Adipose tissue (tissue), 3 donors: ENCODE results near the gene DVL3. TPM values are rescaled to one million over a fixed set of nuclear protein-coding genes. Genes with fewer than 3 reads are reported as not detected.

Experiments
- H3K27ac ChIP-seq: one replicate; pipeline ENCODE4 v1.5.1; 2013; ENCODE audit warnings: low read depth, low read length
- WGBS, 3 donors: extraction: QIAGEN DNeasy Blood & Tissue Kit; methylation state at CpG; one replicate each; pipeline ENCODE4 v1.1.7; 2013; 5-methylcytosine and 5-hydroxymethylcytosine counted together
- polyA plus RNA-seq, 3 donors: library from polyadenylated mRNA; stranded (reverse); fragments of 200-250 nt; gene quantifications; one replicate each; pipeline ENCODE4 v1.2.3, GENCODE V29; 2013
- donor health status: healthy with polysubstance abuse.
- donor health status: Bipolar disorder and iron deficiency.
- donor health status: healthy.

DVL3 gene
- polyA plus RNA-seq, 3 donors: 27.3 to 31.8 (median 29.0) TPM

DNA sequence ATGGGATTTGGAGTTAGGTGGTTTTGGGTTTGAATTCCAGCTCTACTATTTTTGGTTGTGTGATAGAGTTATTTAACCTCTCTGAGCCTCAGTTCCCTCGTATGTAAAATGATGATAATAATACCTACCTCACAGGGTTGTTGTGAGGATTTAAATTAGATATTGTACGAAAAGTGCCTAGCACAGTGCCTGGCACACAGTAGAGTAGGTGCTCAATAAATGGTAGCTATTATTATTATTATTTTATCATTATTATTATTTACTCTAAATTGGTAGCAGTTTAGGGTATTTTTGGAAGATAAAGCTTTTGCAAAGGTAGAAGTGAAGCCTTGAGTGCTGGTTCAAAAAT lies 18.2 kb downstream of the DVL3 start:
- H3K27ac ChIP-seq: no peak overlapping the region
- 87 to 97% (median 92%) methylated on average over 2 of the region's 2 CpGs for whole genome bisulfite sequencing, 3 donors

DNA sequence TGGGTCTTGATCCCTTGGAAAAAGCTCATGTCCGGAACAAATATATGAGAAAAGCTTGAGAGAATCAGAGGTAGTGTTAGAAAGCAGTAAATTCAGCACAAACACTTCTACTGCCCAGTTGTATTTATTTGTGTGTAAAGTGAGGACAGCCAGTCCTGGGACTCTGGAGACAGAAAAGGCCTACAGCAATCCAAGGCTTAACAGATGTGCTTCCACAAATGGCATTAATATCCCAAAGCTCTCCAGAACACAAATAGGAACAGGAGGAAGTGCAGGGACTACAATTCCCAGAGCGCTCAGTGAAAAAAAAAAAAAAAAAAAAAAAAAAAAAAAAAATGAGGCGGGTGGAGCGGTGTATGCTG lies 19.1 kb downstream of the DVL3 start:
- WGBS, 3 donors: 15 to 17% (median 16%) methylated on average over 4 of the region's 4 CpGs
- no peak overlapping the region for H3K27ac ChIP-seq

DNA sequence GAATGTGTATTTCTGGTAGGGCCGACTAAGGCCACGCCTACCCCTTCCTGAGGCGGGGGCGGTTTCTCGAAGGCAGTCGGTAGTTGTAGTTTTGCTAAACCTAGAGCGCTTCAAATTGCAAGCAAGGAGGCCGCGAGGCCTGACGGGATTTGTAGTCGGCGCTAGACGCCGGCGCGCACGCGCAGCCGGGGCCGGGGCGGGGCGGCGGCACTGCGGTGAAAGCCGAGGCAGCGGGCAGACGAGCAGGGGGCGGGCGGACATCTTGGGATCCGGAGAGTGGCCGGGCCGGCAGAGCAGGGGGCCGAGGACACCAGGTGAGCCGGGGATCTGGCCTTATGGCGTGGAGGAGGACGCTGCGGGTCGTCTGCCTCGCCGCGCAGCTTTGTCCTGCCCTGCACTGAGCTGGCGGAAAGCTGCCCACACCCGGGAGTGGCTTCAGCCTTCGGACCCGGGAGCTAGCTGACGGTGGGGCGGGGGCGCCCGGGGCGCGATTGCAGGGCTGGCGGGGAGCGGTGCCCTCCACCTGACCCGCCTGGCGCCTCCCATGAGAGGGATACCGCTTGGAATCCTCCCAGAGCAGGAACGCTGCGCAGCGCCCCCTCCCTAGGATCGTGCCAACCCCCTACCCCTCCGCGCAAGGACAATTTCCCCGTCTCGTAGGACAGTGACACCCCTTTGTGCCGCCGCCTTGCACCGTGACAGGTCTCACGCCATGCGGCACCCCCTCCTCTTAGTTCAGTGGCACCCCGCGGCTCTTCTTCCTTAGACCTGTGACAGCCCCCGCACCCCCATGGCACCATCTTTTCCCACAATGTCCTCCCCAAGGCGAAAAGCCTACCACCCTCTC lies 19.7 kb downstream of the DVL3 start, which contains the start of gene AP2M1:
Gene AP2M1, plus strand, starts transcription at position 210 of the 847 bp plus-strand sequence. CDS start 2,139 bp downstream, outside the sequence.
- peak within 1 kb of the TSS; percentile 21 for H3K27ac ChIP-seq
- WGBS, 3 donors: 0 to 1% (median 0%) methylated on average over 63 to 73 of the region's 73 CpGs

DNA sequence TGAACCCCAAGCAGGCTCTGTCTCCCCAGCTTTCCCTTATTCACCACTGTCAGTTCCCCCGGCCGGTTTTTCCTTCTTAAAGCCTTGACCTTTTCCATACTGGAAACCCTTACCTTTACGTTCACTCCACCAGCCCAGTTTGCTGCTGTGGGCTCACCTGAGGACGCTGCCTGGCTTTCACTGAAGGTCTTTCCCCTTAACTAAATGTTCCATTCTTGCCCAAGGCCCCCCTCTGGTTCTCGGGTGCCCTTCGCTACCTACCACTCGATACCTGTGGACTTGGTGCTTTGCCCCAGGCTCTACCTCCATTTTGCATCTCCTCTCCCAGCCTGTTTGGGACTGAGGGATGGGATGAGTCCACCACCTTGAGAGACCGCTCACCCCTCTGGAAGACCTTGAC lies 20.3 kb downstream of the DVL3 start:
- 16 to 27% (median 19%) methylated on average over 8 of the region's 8 CpGs for WGBS, 3 donors
- peak overlapping the region; percentile 21 for H3K27ac ChIP-seq

DNA sequence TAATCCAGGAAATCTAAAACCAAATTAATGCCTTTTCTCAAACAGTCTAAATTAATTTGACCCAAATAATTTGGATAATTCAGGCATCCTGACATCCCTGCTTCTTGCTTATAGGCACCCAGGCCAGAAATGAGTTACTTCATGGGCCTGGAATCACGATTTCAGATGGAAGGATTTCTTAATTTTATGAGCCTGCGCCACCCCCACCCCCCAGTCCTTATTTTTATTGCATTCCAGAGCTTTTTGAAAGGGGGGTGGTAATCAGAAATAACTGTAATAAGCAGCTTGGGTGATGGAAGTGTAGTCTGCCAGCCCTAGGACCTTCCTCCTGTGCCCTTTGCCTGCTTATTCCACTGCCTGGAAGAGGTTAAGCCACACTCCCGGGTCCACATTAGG lies 20.8 kb downstream of the DVL3 start:
- WGBS, 3 donors: 31 to 50% (median 42%) methylated on average over 3 of the region's 3 CpGs

DNA sequence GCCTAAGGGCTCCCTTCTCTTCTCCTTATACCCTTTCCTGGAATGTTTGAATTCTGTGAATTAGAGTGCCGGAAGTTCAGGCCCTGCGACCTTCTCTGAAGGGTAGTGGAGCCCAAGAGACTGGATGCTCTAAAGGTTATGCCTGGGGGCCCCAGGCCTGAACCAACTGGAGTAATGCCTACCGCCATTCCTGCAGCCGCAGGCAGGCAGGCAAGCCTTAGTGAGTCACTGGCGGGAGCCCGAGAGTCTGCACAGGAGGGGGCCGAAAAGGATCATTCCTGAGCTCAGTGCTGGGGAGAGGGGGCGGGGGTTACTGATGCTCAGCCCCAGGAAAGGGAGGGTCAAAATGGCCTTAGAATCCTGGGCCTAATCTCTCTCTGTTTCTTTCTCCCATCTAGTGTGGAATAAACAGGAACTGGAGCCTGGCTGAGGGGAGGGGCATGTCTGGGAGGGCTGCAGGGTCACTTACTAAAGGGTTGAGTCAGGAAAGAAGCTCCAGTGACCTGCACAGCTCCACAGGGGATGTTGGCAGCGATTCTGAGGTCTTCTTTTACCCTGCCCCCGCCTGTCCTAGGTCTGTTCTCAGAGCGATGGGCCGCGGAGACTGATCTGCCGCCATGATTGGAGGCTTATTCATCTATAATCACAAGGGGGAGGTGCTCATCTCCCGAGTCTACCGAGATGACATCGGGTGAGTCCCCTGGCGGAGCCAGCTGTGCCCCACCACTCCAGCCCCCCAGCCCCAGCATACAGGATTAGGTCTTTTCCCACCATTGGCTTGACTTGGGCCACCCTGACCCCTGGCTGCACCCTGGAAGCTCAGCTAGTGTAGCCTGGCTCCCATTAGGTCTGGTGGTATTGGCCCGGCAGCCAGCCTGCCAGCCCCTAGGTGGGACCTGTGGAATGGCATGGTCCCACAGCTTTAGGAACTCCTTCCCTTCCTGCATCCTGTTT lies 21.5 kb downstream of the DVL3 start:
- 33 to 59% (median 35%) methylated on average over 19 of the region's 19 CpGs for WGBS, 3 donors
- H3K27ac ChIP-seq: no peak overlapping the region

More for the DNA sequence above, 20.8 kb downstream of the DVL3 start:
- no peak overlapping the region for H3K27ac ChIP-seq

DNA sequence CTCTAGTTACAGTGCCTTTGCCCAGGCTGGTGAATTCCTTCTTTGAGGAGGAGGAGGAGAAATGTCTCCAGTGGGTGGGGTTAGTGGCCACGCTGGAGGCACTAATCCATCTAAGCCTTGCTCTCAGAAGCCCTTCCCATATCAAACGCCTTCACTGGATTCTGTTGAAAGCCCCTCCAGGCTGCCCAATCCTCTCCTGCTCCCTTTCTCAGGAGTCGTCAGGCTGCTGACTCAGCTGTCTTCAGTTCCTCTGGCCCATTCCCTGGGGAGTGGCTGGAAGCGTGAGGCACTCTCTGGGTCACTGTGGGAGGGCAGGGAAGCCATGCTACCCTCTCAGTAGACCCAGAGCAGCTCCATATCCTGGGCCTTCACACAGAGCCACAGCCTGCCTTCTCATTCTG lies 22.2 kb downstream of the DVL3 start:
- WGBS, 3 donors: 24 to 75% (median 39%) methylated on average over 4 of the region's 4 CpGs
- no peak overlapping the region for H3K27ac ChIP-seq

DNA sequence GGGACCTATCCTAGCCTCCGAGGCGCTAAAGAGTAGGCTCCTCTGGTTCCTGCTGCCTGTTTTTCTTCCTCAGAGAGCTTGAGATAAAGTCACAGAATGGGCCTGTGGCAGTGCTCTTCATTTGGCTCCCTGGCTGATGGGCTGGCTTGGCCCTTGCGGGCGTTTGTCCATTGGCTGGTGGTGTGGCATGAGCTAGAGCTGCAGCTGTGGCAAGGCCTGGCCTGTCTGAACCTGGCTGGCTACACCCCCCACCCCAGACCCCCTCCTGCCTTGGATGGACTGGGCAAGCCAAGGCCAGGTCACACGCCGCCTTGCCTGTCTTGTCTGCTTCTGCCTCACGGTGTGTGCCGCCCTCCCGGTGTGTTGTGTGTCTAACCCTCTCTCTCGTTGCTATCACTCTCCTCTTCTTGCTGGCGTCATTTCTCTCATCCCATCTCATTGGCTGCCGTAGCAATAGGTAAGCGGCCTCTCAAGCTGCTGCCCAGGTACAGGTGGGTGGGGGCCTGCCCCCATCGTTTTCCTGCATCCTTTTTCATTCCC lies 22.7 kb downstream of the DVL3 start:
- H3K27ac ChIP-seq: no peak overlapping the region
- WGBS, 3 donors: 89 to 92% (median 91%) methylated on average over 14 of the region's 14 CpGs

DNA sequence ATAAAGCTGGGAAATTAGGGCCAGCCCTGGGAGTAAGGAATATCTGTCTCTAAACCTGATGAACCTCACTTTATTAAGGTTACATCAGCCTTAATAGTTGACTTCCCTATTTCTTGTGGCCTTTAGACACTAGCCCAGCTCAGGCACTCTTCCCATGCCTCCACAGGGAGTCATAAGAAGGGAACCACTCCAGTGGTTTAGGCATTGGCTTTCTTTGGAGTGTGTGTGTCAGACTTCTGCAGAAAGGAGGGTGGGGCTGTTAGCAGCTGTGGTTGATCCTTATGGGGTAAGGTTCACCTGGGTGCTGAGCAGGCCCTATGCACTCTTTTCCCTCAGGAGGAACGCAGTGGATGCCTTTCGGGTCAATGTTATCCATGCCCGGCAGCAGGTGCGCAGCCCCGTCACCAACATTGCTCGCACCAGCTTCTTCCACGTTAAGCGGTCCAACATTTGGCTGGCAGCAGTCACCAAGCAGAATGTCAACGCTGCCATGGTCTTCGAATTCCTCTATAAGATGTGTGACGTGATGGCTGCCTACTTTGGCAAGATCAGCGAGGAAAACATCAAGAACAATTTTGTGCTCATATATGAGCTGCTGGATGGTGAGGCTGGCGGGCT lies 23.5 kb downstream of the DVL3 start:
- WGBS, 3 donors: 92 to 96% (median 95%) methylated on average over 13 of the region's 13 CpGs
- H3K27ac ChIP-seq: no peak overlapping the region

DNA sequence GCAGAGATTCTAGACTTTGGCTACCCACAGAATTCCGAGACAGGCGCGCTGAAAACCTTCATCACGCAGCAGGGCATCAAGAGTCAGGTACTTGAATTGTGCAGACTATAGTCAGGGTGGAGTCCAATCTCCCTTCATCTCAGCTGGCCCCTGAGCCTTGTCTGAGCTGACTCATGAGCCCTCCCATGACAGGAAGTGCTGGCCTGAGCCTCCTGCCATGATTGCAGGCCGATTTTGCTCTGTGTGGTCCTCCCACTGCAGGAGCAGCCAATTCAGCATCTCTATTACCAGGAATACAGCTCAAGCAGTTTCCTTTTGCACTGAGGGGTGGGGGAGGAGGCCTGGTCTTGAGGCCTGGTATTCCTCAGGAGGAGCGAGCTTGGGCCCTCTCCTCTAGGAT lies 25.0 kb downstream of the DVL3 start:
- WGBS, 3 donors: 87 to 91% (median 87%) methylated on average over 6 of the region's 6 CpGs
- no peak overlapping the region for H3K27ac ChIP-seq

DNA sequence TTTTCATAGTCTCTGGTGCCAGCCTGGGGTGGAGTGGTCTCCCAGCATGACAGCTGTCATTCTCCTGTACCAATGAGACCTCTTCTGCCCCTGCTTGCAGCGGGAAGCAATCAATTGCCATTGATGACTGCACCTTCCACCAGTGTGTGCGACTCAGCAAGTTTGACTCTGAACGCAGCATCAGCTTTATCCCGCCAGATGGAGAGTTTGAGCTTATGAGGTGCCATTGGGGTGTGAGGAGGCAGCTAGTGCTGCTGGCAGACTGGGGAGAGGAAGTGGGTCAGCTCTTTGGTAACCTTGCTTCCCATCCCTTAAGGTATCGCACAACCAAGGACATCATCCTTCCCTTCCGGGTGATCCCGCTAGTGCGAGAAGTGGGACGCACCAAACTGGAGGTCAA lies 26.4 kb downstream of the DVL3 start:
- H3K27ac ChIP-seq: no peak overlapping the region
- 93 to 96% (median 95%) methylated on average over 9 of the region's 9 CpGs for WGBS, 3 donors

DNA sequence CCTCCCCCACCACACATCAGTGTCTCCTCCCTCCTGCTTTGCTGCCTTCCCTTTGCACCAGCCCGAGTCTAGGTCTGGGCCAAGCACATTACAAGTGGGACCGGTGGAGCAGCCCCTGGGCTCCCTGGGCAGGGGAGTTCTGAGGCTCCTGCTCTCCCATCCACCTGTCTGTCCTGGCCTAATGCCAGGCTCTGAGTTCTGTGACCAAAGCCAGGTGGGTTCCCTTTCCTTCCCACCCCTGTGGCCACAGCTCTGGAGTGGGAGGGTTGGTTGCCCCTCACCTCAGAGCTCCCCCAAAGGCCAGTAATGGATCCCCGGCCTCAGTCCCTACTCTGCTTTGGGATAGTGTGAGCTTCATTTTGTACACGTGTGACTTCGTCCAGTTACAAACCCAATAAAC lies 28.5 kb downstream of the DVL3 start:
- 72 to 86% (median 84%) methylated on average over 5 of the region's 5 CpGs for WGBS, 3 donors
- no peak overlapping the region for H3K27ac ChIP-seq

DNA sequence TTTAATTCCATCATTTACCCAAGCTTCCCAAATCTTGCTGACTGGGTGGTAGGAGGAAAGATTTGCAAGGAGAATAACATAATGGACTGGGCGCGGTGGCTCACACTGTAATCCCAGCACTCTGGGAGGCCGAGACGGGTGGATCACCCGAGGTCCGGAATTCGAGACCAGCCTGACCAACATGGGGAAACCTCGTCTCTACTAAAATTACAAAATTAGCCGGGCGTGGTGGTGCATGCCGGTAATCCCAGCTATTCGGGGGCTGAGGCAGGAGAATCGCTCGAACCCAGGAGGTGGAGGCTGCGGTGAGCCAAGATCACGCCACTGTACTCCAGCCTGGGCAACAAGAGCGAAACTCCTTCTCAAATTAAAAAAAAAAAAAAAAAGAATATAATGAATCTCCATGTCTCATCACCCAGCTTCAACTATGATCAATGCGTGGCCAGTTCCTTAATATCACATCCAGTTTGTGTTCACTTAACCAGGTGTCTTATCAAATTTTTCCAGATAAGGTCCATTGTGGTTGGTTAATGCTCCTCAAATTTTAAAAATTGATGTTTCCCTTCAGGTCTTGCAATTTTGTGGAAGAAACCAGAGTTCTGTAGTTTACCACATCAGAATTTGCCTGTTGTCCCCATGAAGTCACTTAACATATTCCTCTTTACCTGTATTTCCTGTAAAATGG lies 29.5 kb downstream of the DVL3 start:
- no peak overlapping the region for H3K27ac ChIP-seq

DNA sequence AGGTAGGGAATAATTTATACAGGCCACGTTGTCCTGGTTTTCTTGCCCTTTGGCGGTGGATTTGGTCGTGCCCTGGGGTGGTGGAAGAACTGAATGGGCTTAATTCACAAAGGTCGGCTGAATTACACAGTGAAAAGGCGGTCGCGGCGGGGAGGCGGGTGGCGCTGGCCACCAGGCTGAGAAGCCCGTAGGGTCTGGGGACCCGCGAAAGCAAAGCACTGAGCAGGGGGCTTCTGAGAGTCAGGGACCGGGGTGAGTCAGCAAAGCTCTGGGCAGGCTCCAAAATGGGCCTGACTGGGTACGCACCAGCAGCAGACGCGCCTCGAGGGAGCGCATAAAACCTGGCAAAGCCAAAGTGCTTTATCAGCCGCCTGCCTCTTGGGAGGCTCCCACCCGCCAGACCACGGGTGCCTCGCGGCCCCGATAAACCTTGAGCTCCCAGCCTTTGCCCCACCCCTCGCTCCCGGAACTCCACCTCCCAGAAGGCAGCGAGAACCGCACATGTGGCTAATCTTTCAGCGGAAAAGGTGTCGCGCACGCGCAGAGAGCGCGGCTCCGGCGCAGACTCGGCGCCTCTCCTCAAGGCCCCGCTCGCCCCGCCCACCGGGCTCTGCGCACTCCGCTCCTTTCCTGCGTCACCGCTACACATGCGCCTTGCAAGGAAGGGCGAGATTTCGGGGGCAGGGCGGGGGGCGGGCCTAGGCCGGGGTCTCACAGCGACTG lies 30.4 kb downstream of the DVL3 start:
- H3K27ac ChIP-seq: peak overlapping the region; percentile 93
- 3 to 4% (median 3%) methylated on average over 52 to 55 of the region's 55 CpGs for WGBS, 3 donors

More for the DNA sequence above, 29.5 kb downstream of the DVL3 start:
- 93 to 94% (median 94%) methylated on average over 18 of the region's 18 CpGs for WGBS, 3 donors

DNA sequence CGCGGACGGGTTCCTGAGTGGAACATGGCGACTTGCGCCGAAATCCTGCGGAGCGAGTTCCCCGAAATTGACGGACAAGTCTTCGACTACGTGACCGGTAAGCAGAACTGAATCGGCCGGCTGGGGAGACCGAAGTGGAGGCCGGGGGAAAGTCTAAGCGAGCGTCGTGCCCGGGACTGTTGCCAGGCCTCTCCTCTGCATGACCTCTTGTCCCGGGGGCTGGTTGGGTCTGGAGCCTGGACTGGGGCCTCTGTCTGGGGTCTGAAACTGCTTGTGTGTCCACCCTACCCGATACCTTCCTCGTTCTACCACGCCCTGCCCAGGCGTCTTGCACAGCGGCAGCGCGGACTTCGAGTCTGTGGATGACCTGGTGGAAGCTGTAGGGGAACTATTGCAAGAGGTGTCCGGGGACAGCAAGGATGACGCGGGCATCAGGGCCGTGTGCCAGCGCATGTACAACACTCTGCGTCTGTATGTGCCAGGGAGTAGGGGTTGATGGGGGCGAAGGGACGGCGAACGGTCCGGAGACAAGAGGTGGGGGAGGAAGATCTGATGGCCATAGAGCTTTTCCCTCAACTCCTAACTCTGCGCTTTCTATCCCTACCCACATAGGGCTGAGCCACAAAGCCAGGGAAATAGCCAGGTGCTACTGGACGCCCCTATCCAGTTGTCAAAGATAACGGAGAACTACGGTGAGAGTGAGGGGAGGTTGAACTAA lies 31.2 kb downstream of the DVL3 start, which contains the start of gene ABCF3:
Gene ABCF3, plus strand, starts transcription at position 16 of the 718 bp plus-strand sequence. Its CDS starts 9 bp downstream, at position 25.
- WGBS, 3 donors: 1% methylated on average over 45 of the region's 45 CpGs
- H3K27ac ChIP-seq: peak within 1 kb of the TSS; percentile 93

DNA sequence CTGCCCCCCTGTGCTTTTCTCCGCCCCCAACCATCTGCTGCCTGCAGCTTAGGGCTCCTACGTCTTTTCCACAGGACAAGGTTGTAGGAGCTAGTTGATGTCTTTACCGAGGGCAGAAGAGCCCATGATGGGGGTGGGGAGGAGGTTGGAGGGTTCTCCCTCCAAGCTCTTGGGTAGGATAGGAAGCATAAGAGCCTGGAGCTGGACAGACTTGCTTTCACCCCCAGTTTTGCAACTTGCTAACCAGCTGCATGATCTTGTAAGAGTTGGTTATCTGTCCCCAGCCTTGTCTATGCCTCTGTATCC lies 31.7 kb downstream of the DVL3 start:
- no peak overlapping the region for H3K27ac ChIP-seq
- WGBS, 3 donors: 4 to 18% (median 10%) methylated on average over 3 of the region's 3 CpGs

DNA sequence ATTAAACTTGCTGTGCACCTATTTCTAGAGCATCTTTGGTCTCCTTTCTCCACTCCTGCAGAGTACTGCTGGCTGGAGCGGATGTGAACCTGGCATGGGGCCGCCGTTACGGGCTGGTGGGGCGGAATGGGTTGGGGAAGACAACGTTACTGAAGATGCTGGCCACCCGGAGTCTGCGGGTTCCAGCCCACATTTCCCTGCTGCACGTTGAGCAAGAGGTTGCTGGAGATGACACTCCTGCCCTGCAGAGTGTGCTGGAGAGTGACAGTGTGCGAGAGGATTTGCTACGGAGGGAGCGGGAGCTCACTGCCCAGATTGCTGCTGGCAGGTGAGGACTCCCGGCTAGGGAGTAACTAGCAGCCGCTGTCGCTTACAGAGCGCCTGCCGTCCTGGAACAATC lies 32.9 kb downstream of the DVL3 start:
- no peak overlapping the region for H3K27ac ChIP-seq
- 76 to 89% (median 88%) methylated on average over 17 of the region's 17 CpGs for WGBS, 3 donors
